ENCODE data around the gene ECHDC3. TPM values are rescaled to one million over a fixed set of nuclear protein-coding genes. Genes with fewer than 3 reads are reported as not detected.
A peak's percentile ranks its signal among the peaks of the same experiment; 100 is the strongest.

The ECHDC3 gene
- total and polyA plus RNA-seq, 2 of the 13 experiments (the other 11 are each of a cell fraction or from before 2014, with no cell fraction given) = not detected

- TF ChIP-seq ZNF687 (CRISPR knock-in tag; IDR thresholded peaks at IDR 0.05) = no peak
- no peak for TF ChIP-seq ZHX2 (IDR thresholded peaks at IDR 0.05; ENCODE audit: low read depth)
- no peak for TF ChIP-seq ZHX2 (CRISPR knock-in tag; IDR thresholded peaks at IDR 0.05; ENCODE audit: borderline replicate concordance)
- TF ChIP-seq ZNF138 (CRISPR knock-in tag; IDR thresholded peaks at IDR 0.05; ENCODE audit: low read depth) = no peak
- peak; percentile 48; the same call in 1 of the 2 replicates for TF ChIP-seq ZNF644 (CRISPR knock-in tag; IDR thresholded peaks at IDR 0.05; ENCODE audit: low read depth)
- TF ChIP-seq NRL (CRISPR knock-in tag; IDR thresholded peaks at IDR 0.05; ENCODE audit: borderline replicate concordance) = no peak
- TF ChIP-seq ZGPAT (CRISPR knock-in tag; IDR thresholded peaks at IDR 0.05) = peak; percentile 29; the same call in 1 of the 2 replicates
- no peak; the same call in 1 of the 2 replicates for TF ChIP-seq ZNF317 (CRISPR knock-in tag; IDR thresholded peaks at IDR 0.05)
- TF ChIP-seq IRX3 (CRISPR knock-in tag; IDR thresholded peaks at IDR 0.05; ENCODE audit: borderline replicate concordance, low read depth) = no peak
- no peak for TF ChIP-seq SMARCC2 (IDR thresholded peaks at IDR 0.05)
- TF ChIP-seq HNRNPL (IDR thresholded peaks at IDR 0.05; ENCODE audit: low read depth, low read length) = no peak
- TF ChIP-seq, protein P1, sequence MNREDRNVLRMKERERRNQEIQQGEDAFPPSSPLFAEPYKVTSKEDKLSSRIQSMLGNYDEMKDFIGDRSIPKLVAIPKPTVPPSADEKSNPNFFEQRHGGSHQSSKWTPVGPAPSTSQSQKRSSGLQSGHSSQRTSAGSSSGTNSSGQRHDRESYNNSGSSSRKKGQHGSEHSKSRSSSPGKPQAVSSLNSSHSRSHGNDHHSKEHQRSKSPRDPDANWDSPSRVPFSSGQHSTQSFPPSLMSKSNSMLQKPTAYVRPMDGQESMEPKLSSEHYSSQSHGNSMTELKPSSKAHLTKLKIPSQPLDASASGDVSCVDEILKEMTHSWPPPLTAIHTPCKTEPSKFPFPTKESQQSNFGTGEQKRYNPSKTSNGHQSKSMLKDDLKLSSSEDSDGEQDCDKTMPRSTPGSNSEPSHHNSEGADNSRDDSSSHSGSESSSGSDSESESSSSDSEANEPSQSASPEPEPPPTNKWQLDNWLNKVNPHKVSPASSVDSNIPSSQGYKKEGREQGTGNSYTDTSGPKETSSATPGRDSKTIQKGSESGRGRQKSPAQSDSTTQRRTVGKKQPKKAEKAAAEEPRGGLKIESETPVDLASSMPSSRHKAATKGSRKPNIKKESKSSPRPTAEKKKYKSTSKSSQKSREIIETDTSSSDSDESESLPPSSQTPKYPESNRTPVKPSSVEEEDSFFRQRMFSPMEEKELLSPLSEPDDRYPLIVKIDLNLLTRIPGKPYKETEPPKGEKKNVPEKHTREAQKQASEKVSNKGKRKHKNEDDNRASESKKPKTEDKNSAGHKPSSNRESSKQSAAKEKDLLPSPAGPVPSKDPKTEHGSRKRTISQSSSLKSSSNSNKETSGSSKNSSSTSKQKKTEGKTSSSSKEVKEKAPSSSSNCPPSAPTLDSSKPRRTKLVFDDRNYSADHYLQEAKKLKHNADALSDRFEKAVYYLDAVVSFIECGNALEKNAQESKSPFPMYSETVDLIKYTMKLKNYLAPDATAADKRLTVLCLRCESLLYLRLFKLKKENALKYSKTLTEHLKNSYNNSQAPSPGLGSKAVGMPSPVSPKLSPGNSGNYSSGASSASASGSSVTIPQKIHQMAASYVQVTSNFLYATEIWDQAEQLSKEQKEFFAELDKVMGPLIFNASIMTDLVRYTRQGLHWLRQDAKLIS (CRISPR knock-in tag; IDR thresholded peaks at IDR 0.05) = no peak
These were observed 15.3 kb downstream of the ECHDC3 start (continued) for GRCh38 chr10:11757454-11757820.

Measured in HepG2 (cell line).